ENCODE data around the gene ZNF600.

- TF ChIP-seq POLR2A (IDR thresholded peaks at IDR 0.05) (no peak), POLR2AphosphoS5 (IDR thresholded peaks at IDR 0.05) (no peak), CTCF (IDR thresholded peaks at IDR 0.05) (no peak), EP300 (IDR thresholded peaks at IDR 0.05) (no peak)
These were observed 50.9 kb downstream of the ZNF600 start for GRCh38 chr19:52735734-52736133.

All from suprapubic skin (tissue), 4 donors.